ENCODE results near the gene DCP1A. TPM values are rescaled to one million over a fixed set of nuclear protein-coding genes. Genes with fewer than 3 reads are reported as not detected.
"Not testable (repeated sequence)": the region's sequence is repeated elsewhere in the genome, so short reads cannot be mapped to it uniquely, and the experiment has no call there.

DCP1A gene
- total and polyA plus RNA-seq, 2 of the 13 experiments (the other 11 are each of a cell fraction or from before 2014, with no cell fraction given): 14.2 to 41.2 TPM

DNA sequence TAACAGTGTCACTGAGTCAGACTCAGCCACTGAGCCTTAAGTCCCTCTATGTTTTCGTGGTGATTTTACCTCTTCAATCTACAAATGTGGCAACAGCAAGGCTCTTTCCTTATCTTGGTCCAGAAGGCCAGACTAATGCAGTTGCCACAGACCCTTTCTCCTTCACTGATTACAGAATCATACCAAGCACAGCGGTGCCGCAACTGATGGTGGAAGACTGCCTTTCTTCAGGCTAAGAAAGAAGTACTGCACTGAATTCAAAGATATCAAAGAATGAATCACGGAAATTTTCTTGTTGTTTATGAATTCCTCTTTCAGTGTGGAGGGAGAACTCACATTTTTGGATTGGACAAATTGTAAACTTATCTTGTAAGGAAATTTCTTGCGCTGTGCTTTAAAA is 18.6 kb downstream of the DCP1A start:
- intact Hi-C loops (cut with micrococcal nuclease; ENCODE audit: unreplicated experiment): no loop called here
- no peak for ATAC-seq
- CTCF ChIA-PET (ENCODE audit: low intra/inter-chr PET ratio, low total read pairs): no interaction called here
- in situ Hi-C loops (cut with HindIII; ENCODE audit: extremely low pct_ligation_motif_present, low pct_unique_long_range_greater_than_20kb): no loop called here
- no peak overlapping the region for H3K27ac ChIP-seq (ENCODE audit: extremely low read length, insufficient read depth, low read length)
- peaks cover 5 to 58% of the 10 kb centered on the region in 2 experiments for H3K36me3 ChIP-seq (replicated peaks in 1 of 2; ENCODE audit: control insufficient read depth in 1 of 2, insufficient read depth in 2 of 2, low read length in 2 of 2)
- no peaks in the 10 kb centered on the region for H3K9me3 ChIP-seq (ENCODE audit: low read length)
- no peaks in the 10 kb centered on the region for H3K27me3 ChIP-seq (ENCODE audit: control insufficient read depth in 1 of 2, insufficient read depth in 2 of 2, low read length in 2 of 2)
- no peak overlapping the region for H3K4me2 ChIP-seq (ENCODE audit: low read depth, low read length)
- POLR2A ChIA-PET: no interaction called here
- no peak overlapping the region for H2AFZ ChIP-seq (ENCODE audit: low read length)
- H3K4me3 ChIP-seq (replicated peaks in 1 of 3; ENCODE audit: insufficient read depth in 1 of 3, low read depth in 2 of 3, low read length in 3 of 3): no peak overlapping the region
- TF ChIP-seq TP53 (CRISPR knock-in tag; conservative IDR thresholded peaks at IDR 0.05): no peak
- TF ChIP-seq RFX5 (IDR thresholded peaks at IDR 0.05; ENCODE audit: low read depth, low read length): no peak
- no peak for TF ChIP-seq ZNF572 (CRISPR knock-in tag; IDR thresholded peaks at IDR 0.05)
- no peak for TF ChIP-seq ZNF496 (CRISPR knock-in tag; IDR thresholded peaks at IDR 0.05; ENCODE audit: insufficient replicate concordance)
- no peak for TF ChIP-seq GABPA (IDR thresholded peaks at IDR 0.05; ENCODE audit: low read depth, low read length)
- no peak for TF ChIP-seq GABPA (CRISPR knock-in tag; IDR thresholded peaks at IDR 0.05; ENCODE audit: low read depth)
- FAIRE-seq: no peak
- 0 out of 2 replicates have a peak, but pooled peaks cover 9% of the 10 kb centered on the region for H4K20me1 ChIP-seq (ENCODE audit: insufficient read depth, low read length)
- WGBS (ENCODE audit: low lambda C conversion rate): 97% methylated on average over 5 of the region's 5 CpGs
- H3K9ac ChIP-seq (ENCODE audit: insufficient read depth, low read depth, low read length): no peak overlapping the region
- no peak for DNase-seq (ENCODE audit: low spot score)
- BruUV-seq (replicated peaks): no TSS peak
- no peaks in the 10 kb centered on the region for H3K4me1 ChIP-seq (ENCODE audit: insufficient read depth, low read length)
- peaks cover 68% of the 10 kb centered on the region for H3K79me2 ChIP-seq (ENCODE audit: insufficient read depth, low read length)

DNA sequence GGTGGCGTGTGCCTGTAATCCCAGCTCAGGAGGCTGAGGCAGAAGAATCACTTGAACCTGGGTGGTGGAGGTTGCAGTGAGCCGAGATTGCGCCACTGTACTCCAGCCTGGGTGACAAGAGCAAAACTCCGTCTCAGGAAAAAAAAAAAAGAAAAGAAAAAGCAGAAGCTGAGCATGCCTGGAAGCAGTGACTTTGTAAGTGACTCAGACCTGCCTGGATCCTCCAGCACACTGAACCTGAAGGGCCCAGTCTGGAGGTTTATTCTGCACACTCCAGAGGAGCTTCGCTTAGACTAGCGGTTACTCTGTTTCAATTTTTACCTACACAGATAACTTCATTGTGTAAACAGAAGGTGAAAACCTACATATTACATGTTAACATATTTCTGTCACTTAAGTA is 19.4 kb downstream of the DCP1A start:
- H3K27me3 ChIP-seq (ENCODE audit: control insufficient read depth in 1 of 2, insufficient read depth in 2 of 2, low read length in 2 of 2); H3K27ac ChIP-seq (ENCODE audit: extremely low read length, insufficient read depth, low read length); FAIRE-seq; in situ Hi-C loops (cut with HindIII; ENCODE audit: extremely low pct_ligation_motif_present, low pct_unique_long_range_greater_than_20kb); H2AFZ ChIP-seq (ENCODE audit: low read length); H4K20me1 ChIP-seq (ENCODE audit: insufficient read depth, low read length); CTCF ChIA-PET (ENCODE audit: low intra/inter-chr PET ratio, low total read pairs); ATAC-seq; intact Hi-C loops (cut with micrococcal nuclease; ENCODE audit: unreplicated experiment); H3K9me3 ChIP-seq (ENCODE audit: low read length); BruUV-seq (replicated peaks); H3K4me2 ChIP-seq (ENCODE audit: low read depth, low read length); DNase-seq (ENCODE audit: low spot score); H3K9ac ChIP-seq (ENCODE audit: insufficient read depth, low read depth, low read length); POLR2A ChIA-PET; H3K4me3 ChIP-seq (replicated peaks in 1 of 3; ENCODE audit: insufficient read depth in 1 of 3, low read depth in 2 of 3, low read length in 3 of 3); H3K4me1 ChIP-seq (ENCODE audit: insufficient read depth, low read length): not testable (repeated sequence)
- Histone ChIP-seq H3K79me2 (ENCODE audit: insufficient read depth, low read length) (peaks cover 74% of the 10 kb centered on the region), H3K36me3 (replicated peaks in 1 of 2; ENCODE audit: control insufficient read depth in 1 of 2, insufficient read depth in 2 of 2, low read length in 2 of 2) (peaks cover 5 to 56% of the 10 kb centered on the region in 2 experiments)
- 90% methylated on average over 6 of the region's 6 CpGs for WGBS (ENCODE audit: low lambda C conversion rate)
